ENCODE data around the gene GPR21.

The GPR21 gene, protein sequence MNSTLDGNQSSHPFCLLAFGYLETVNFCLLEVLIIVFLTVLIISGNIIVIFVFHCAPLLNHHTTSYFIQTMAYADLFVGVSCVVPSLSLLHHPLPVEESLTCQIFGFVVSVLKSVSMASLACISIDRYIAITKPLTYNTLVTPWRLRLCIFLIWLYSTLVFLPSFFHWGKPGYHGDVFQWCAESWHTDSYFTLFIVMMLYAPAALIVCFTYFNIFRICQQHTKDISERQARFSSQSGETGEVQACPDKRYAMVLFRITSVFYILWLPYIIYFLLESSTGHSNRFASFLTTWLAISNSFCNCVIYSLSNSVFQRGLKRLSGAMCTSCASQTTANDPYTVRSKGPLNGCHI

DNA sequence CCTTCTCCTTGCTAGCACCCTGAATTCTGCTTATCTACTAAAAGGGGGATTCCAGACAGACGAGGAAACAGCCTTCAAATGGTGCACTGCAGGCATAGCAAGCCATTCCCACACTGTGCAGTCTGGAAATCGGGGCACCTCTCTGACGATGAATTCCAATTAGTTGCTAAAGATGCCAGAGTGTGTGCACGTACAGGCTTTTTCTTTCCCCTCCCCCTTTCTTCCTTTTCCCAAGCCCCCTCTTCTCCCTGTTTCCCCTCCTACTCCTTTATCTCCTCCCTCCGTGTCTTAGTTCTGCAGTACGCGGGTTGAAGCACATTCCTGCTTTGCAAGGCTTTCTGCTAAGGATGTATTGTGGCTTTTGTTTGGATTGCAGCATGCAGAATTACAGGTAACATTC is at the start of gene GPR21:
Gene GPR21 (plus strand): TSS at position 316 of the 400 bp plus-strand sequence. CDS start 900 bp downstream, outside the sequence.
- no peak for DNase-seq (ENCODE audit: low read depth)
- TF ChIP-seq, protein P1, sequence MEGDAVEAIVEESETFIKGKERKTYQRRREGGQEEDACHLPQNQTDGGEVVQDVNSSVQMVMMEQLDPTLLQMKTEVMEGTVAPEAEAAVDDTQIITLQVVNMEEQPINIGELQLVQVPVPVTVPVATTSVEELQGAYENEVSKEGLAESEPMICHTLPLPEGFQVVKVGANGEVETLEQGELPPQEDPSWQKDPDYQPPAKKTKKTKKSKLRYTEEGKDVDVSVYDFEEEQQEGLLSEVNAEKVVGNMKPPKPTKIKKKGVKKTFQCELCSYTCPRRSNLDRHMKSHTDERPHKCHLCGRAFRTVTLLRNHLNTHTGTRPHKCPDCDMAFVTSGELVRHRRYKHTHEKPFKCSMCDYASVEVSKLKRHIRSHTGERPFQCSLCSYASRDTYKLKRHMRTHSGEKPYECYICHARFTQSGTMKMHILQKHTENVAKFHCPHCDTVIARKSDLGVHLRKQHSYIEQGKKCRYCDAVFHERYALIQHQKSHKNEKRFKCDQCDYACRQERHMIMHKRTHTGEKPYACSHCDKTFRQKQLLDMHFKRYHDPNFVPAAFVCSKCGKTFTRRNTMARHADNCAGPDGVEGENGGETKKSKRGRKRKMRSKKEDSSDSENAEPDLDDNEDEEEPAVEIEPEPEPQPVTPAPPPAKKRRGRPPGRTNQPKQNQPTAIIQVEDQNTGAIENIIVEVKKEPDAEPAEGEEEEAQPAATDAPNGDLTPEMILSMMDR (IDR thresholded peaks at IDR 0.05; ENCODE audit: insufficient read depth, low read depth, low read length, missing control alignments), result no peak
- H3K4me3 ChIP-seq (ENCODE audit: low read length), result no peak within 1 kb of the TSS

DNA sequence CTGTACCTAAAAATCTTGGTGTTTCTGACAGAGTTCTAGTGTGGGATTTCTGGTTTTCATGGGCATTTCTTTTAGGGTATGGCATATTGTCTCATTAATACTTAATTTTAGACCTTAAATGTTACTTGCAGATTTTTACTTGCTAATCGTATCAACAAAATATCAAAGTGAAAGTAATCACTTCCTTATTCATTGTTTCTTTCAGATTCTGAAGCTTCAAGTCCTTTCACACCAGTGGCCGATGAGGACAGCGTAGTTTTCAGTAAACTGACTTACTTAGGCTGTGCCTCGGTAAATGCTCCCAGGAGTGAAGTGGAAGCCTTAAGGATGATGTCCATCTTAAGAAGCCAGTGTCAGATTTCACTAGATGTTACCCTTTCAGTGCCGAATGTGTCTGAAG is 47.5 kb upstream of the GPR21 start:
- DNase-seq (ENCODE audit: low read depth), result no peak

DNA sequence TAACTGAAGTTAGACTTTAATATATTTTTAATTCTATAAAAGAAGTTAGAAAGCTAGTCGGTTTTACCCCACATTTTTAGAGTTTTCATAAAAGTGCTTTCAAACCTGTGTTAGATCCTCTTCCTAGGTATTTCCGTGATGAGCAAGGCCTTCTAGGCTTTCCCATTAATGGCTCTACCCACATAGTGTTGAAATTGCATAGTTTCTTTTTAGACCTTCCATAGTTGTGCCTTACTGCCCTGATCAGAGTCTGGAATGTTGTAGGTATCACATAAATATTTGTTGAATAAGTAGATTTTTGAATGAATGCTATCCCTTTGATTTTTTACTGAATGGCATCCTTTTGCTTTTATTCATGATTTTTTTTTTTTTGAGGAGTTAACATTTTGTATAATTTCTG is 45.3 kb upstream of the GPR21 start:
- H3K4me3 ChIP-seq (ENCODE audit: low read length), result no peak overlapping the region
- no peak for DNase-seq (ENCODE audit: low read depth)
- TF ChIP-seq, protein P1 (IDR thresholded peaks at IDR 0.05; ENCODE audit: insufficient read depth, low read depth, low read length, missing control alignments), result no peak

More for the DNA sequence above, 47.5 kb upstream of the GPR21 start:
- TF ChIP-seq, protein P1 (IDR thresholded peaks at IDR 0.05; ENCODE audit: insufficient read depth, low read depth, low read length, missing control alignments), result no peak
- H3K4me3 ChIP-seq (ENCODE audit: low read length), result no peak overlapping the region

DNA sequence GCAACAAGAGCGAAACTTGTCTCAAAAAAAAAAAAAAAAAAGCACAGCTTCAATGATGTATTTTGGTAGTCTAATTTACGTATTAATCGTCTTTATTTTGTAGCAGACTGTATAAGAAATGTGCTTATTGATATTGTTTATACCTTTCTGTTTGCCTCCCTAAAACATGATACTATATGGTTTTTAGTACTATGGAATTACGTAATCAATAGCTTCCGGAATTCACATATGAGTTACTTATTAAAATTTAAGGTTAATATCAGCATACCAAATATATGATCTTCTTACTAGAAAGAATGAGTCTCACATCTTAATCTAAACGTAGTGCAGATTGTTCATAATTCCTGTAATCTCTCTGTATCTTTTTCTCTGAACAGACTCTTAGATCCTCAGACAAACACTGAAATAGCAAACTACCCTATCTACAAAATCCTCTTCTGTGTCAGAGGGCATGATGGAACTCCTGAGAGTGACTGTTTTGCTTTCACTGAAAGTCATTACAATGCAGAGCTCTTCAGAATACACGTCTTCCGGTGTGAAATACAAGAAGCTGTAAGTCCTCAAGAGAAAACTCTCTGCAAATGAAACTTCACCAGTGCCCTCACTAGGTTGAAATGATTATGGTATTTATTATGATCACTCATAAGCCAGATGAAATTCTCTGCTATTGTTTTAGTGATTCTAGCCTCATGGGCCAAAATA is 44.4 kb upstream of the GPR21 start:
- TF ChIP-seq, protein P1 (IDR thresholded peaks at IDR 0.05; ENCODE audit: insufficient read depth, low read depth, low read length, missing control alignments), result no peak
- no peak for DNase-seq (ENCODE audit: low read depth)
- no peak overlapping the region for H3K4me3 ChIP-seq (ENCODE audit: low read length)

DNA sequence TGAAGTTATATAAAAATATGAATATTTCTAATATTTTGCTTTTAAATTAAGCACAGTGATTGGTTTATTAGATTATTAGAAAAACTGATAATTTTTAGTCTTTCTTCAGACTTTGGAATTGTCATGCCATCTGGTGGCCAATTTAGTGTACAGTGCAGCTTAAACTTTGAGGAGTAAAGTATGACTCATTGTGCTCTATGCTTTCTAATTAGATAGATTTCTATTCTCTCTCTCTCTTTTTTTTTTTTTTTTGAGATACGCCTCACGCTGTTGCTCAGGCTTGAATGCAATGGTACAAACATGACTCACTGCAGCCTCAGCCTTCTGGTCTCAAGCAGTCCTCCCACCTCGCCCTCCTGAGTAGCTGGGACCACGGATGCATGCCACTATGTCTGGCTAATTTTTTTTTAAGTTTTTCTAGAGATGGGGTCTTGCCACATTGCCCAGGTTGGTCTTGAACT is 42.1 kb upstream of the GPR21 start:
- H3K4me3 ChIP-seq (ENCODE audit: low read length), result no peak overlapping the region
- peak; percentile 92 for DNase-seq (ENCODE audit: low read depth)
- TF ChIP-seq, protein P1 (IDR thresholded peaks at IDR 0.05; ENCODE audit: insufficient read depth, low read depth, low read length, missing control alignments), result peak; percentile 71

DNA sequence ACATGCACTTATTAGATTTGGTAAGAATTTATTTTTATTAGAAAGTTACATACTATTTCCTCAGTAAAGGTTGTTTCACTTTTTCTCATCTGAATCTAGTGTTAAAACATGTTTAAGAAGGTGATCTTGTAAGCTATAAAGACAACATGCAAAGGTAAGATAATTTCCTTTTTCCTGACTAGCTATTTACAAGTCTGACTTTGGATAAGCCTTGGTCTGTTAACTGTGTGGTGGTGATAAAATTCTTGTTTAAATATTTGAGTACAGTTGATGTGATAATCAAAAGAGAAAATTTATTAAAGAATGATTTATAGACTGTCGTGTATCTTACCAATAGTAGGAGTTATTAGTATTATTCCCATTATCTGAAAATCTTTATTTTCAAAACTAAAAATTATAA is 36.9 kb upstream of the GPR21 start:
- no peak for DNase-seq (ENCODE audit: low read depth)
- no peak overlapping the region for H3K4me3 ChIP-seq (ENCODE audit: low read length)
- TF ChIP-seq, protein P1 (IDR thresholded peaks at IDR 0.05; ENCODE audit: insufficient read depth, low read depth, low read length, missing control alignments), result no peak

All from epithelial cell of esophagus (primary cell).